SU-DHL-6 (cell line): ENCODE data around the gene SLFN12L.

Experiments used
- H2AFZ ChIP-seq: fragments of 200-600 bp; sonication (generic); 2 replicates; pipeline ENCODE4 v1.6.1; 2014; ENCODE audit warnings: low read depth, mild to moderate bottlenecking, moderate library complexity, mixed read lengths, antibody characterized with exemption, low read length; ENCODE audit not compliant: severe bottlenecking
- H3F3A ChIP-seq: fragments of 200-600 bp; shearing (Covaris generic); 2 replicates; pipeline ENCODE4 v1.6.0; 2016; ENCODE audit warnings: antibody characterized with exemption, mild to moderate bottlenecking; ENCODE audit not compliant: insufficient read depth
- H3K27ac ChIP-seq: fragments of 200-600 bp; sonication (generic); 2 replicates; pipeline ENCODE4 v1.5.1; 2016; ENCODE audit warnings: low read depth, mild to moderate bottlenecking, low read length, moderate library complexity, mixed read lengths
- H3K27me3 ChIP-seq: fragments of 200-600 bp; sonication (generic), shearing (Covaris generic); 2 replicates; pipeline ENCODE4 v1.6.0; 2014; ENCODE audit warnings: mild to moderate bottlenecking, low read length
- H3K36me3 ChIP-seq: fragments of 200-600 bp; sonication (generic); 2 replicates; pipeline ENCODE4 v1.6.1; 2014; ENCODE audit warnings: mild to moderate bottlenecking, low read length, mixed read lengths
- H3K4me2 ChIP-seq: fragments of 300-600, 200-600 bp; shearing (Covaris generic), sonication (generic); 2 replicates; pipeline ENCODE4 v1.6.0; 2014; ENCODE audit warnings: low read length, low read depth, mild to moderate bottlenecking; ENCODE audit not compliant: poor library complexity, severe bottlenecking
- H3K4me3 ChIP-seq: fragments of 200-600 bp; sonication (generic); 2 replicates; pipeline ENCODE4 v1.5.1; 2014; ENCODE audit warnings: antibody characterized with exemption, low read length, mild to moderate bottlenecking, mixed read lengths; ENCODE audit not compliant: insufficient read depth, poor library complexity, severe bottlenecking
- H3K79me2 ChIP-seq: fragments of 200-600 bp; sonication (generic); 2 replicates; pipeline ENCODE4 v1.6.1; 2014; ENCODE audit warnings: mild to moderate bottlenecking, low read length, moderate library complexity; ENCODE audit not compliant: insufficient read depth
- H3K9ac ChIP-seq: fragments of 200-600 bp; sonication (generic); 2 replicates; pipeline ENCODE4 v1.7.0; 2014; ENCODE audit warnings: mild to moderate bottlenecking, low read length
- H3K9me2 ChIP-seq: fragments of 200-600 bp; sonication (generic); replicated peaks from 2 replicates; pipeline ENCODE4 v1.6.1; 2014; ENCODE audit warnings: low read length; ENCODE audit not compliant: insufficient read depth
- H3K9me3 ChIP-seq: fragments of 200-600 bp; sonication (generic); 2 replicates; pipeline ENCODE4 v1.6.1; 2014; ENCODE audit warnings: low read length, mixed read lengths; ENCODE audit not compliant: insufficient read depth
- H4K20me1 ChIP-seq: fragments of 200-600 bp; sonication (generic); 2 replicates; pipeline ENCODE4 v1.6.1; 2014; ENCODE audit warnings: low read depth, mild to moderate bottlenecking, antibody characterized with exemption, low read length, moderate library complexity, mixed read lengths
- EZH2phosphoT487 ChIP-seq: fragments of 200-600 bp; sonication (generic), shearing (Covaris generic); conservative IDR thresholded peaks from 2 replicates; pipeline ENCODE4 v1.6.1; 2018; ENCODE audit warnings: mild to moderate bottlenecking, antibody characterized with exemption, low read length, moderate library complexity, mixed read lengths
- TF ChIP-seq, protein P1 (sequence below): fragments of 200-600 bp; sonication (generic); IDR thresholded peaks from one replicate; pipeline ENCODE4 v1.5.1; 2017; ENCODE audit warnings: antibody characterized with exemption, mild to moderate bottlenecking, low read length, moderate library complexity; ENCODE audit not compliant: insufficient read depth, poor library complexity, severe bottlenecking

SLFN12L gene

DNA sequence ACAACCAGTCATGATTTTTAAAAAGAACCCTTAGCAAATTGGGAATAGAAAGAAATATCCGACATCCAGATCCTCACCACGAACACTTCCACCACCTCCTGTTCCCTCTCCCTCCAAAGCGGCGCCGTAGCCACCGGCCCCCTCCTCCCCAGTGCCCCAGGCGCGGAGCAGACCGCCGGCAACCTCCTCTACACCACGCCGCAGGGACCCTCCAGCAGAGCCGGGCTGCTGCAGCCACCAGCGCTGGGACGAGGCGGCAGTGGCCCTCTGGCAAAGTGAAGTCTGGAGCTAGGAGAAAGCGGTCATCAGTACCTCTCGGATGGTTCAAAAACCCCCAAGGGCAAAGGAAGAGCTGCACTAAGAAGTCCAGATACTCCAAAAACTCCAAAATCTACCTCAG, 47.5 kb downstream of the SLFN12L start:
- Histone ChIP-seq H4K20me1 (no peaks in the 10 kb centered on the region), H3K4me3 (no peak overlapping the region), H3K79me2 (no peaks in the 10 kb centered on the region), H3K9ac (no peak overlapping the region), H3K27ac (no peak overlapping the region), H3F3A (no peaks in the 10 kb centered on the region), H3K36me3 (no peaks in the 10 kb centered on the region), H2AFZ (no peak overlapping the region), H3K9me3 (no peaks in the 10 kb centered on the region), H3K9me2 (no peaks in the 10 kb centered on the region), H3K27me3 (no peaks in the 10 kb centered on the region), H3K4me2 (no peak overlapping the region)
- TF ChIP-seq EZH2phosphoT487, result no peak
- TF ChIP-seq, protein P1, sequence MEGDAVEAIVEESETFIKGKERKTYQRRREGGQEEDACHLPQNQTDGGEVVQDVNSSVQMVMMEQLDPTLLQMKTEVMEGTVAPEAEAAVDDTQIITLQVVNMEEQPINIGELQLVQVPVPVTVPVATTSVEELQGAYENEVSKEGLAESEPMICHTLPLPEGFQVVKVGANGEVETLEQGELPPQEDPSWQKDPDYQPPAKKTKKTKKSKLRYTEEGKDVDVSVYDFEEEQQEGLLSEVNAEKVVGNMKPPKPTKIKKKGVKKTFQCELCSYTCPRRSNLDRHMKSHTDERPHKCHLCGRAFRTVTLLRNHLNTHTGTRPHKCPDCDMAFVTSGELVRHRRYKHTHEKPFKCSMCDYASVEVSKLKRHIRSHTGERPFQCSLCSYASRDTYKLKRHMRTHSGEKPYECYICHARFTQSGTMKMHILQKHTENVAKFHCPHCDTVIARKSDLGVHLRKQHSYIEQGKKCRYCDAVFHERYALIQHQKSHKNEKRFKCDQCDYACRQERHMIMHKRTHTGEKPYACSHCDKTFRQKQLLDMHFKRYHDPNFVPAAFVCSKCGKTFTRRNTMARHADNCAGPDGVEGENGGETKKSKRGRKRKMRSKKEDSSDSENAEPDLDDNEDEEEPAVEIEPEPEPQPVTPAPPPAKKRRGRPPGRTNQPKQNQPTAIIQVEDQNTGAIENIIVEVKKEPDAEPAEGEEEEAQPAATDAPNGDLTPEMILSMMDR, result no peak

DNA sequence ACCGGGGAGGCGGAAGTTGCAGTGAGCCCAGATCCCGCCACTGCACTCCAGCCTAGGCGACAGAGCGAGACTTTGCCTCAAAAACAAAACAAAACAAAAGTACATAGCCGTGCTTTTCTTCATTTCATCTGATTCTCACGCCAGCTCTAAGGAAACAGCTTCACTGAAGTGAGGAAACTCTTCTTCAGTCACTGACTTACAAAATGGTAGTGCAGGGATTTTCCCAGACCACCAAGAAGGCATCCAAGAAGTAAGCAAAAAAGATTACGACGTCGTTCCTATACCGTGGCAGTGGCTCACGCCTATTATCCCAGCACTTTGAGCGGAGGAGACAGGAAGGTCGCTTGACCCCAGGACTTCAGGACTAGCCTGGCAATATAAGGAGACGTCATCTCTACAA, 48.5 kb downstream of the SLFN12L start:
- Histone ChIP-seq H3K36me3 (no peaks in the 10 kb centered on the region), H3K27me3 (no peaks in the 10 kb centered on the region), H3K4me2 (no peak overlapping the region), H3K4me3 (no peak overlapping the region), H3K79me2 (no peaks in the 10 kb centered on the region), H4K20me1 (no peaks in the 10 kb centered on the region), H3K9me3 (no peaks in the 10 kb centered on the region), H3F3A (no peaks in the 10 kb centered on the region), H3K9ac (no peak overlapping the region), H2AFZ (no peak overlapping the region), H3K9me2 (no peaks in the 10 kb centered on the region), H3K27ac (no peak overlapping the region)
- TF ChIP-seq EZH2phosphoT487, result no peak
- TF ChIP-seq, protein P1, result no peak

DNA sequence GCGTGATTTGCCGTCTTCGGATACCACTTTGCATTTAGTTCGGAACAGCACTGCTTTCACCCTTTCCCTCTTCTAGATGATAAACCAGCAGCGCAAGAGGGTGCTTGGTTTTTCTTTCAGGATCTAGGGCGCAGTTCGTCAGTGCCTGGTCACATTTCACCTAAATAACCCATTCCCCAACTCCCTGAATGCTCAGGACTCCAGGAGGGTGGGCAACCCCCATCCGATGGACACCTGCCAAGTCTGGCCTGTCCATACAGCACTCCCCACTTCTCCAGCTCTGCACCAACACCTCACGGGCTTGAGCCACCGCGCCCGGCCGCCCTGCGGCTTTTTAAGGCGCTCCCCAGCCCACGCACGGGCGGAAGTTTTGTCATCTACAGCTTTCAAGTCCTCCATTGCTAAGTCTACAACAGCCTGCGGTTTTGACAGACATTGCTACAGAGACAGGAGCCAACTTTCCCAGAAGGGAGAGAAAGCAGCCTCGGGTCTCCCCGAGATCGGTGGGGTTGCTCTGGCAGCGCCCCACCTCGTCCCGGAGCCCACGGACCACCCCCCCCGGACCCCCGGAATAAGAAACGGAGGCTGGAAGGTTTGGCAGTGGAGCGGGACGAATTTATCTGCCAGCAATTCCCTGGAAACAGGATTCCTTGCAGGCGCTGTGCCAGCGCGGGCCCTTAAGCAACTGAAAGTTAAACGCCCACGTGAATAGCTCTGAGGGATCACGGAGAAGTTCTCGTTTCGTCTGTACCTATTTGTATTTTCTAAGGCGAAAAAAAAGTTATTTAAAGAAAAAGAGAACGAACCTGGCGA, 50.4 kb downstream of the SLFN12L start:
- H3K9ac ChIP-seq, result no peak overlapping the region
- H3K9me2 ChIP-seq, result no peaks in the 10 kb centered on the region
- no peak for TF ChIP-seq EZH2phosphoT487
- TF ChIP-seq, protein P1, result no peak
- H2AFZ ChIP-seq, result no peak overlapping the region
- no peak overlapping the region for H3K27ac ChIP-seq
- no peak overlapping the region for H3K4me3 ChIP-seq
- no peaks in the 10 kb centered on the region for H3K36me3 ChIP-seq
- H3F3A ChIP-seq, result no peaks in the 10 kb centered on the region
- H3K27me3 ChIP-seq, result no peaks in the 10 kb centered on the region
- H4K20me1 ChIP-seq, result no peaks in the 10 kb centered on the region
- H3K79me2 ChIP-seq, result no peaks in the 10 kb centered on the region
- no peaks in the 10 kb centered on the region; the same call in 1 of the 2 replicates for H3K9me3 ChIP-seq
- no peak overlapping the region for H3K4me2 ChIP-seq
